ENCODE measurements around the gene PCNX1. TPM values are rescaled to one million over a fixed set of nuclear protein-coding genes. Genes with fewer than 3 reads are reported as not detected.
A peak's percentile ranks its signal among the peaks of the same experiment; 100 is the strongest.

The PCNX1 gene
- total and polyA plus RNA-seq, 4 experiments from 2014 or later, result 10.7 to 128 (median 68.4) TPM

DNA sequence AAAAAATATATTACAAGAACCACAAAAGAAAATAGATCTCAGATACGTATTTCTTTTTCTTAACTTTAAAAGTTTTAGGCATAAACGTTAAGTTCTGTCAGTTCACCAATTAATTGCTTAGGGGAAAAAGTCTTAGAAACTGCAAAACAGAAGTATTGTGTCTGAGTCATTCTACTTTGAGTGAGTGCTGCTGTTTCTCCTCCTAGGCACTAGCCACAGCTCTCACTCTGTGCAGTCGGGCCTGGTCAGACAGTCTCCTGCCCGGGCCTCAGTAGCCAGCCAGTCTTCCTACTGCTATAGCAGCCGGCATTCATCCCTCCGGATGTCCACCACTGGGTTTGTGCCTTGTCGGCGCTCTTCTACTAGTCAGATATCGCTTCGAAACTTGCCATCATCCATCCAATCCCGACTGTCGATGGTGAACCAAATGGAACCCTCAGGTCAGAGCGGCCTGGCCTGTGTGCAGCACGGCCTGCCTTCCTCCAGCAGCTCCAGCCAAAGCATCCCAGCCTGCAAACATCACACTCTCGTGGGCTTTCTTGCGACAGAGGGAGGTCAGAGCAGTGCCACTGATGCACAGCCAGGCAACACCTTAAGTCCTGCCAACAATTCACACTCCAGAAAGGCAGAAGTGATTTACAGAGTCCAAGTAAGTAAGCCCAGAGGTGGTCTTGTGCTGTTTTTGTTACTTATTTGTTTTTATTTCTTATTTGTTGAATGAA lies 201.3 kb downstream of the PCNX1 start:
- Mint-ChIP-seq H3K27me3 (no peaks in the 10 kb centered on the region), H3K4me1 (peaks cover 3 to 9% (median 6%) of the 10 kb centered on the region in 4 donors), H3K36me3 (peaks cover 63 to 74% of the 10 kb centered on the region in 2 donors), H3K9me3 (no peaks in the 10 kb centered on the region), H3K4me3 (no peak overlapping the region), H3K27ac (peak overlapping the region in 2 of 7 donors; percentile 27 to 36)
- Histone ChIP-seq H3K4me3 (ENCODE audit: low read length in 2 of 2) (no peak overlapping the region), H3K27ac (ENCODE audit: low read depth, low read length) (no peak overlapping the region), H3K36me3 (ENCODE audit: insufficient read depth, low read length) (peaks cover 66% of the 10 kb centered on the region), H3K27me3 (ENCODE audit: insufficient read depth, low read length) (no peaks in the 10 kb centered on the region), H3K4me1 (ENCODE audit: insufficient read depth, low read length) (no peaks in the 10 kb centered on the region), H3K9me3 (ENCODE audit: control insufficient read depth in 1 of 2, low read length in 2 of 2) (no peaks in the 10 kb centered on the region)
- intact Hi-C loops (cut with micrococcal nuclease), result no loop called here
- DNase-seq, result no peak
- ChIA-PET POLR2A (ENCODE audit: partially characterized antibody) (no interaction called here), CTCF (ENCODE audit: partially characterized antibody) (no interaction called here)

DNA sequence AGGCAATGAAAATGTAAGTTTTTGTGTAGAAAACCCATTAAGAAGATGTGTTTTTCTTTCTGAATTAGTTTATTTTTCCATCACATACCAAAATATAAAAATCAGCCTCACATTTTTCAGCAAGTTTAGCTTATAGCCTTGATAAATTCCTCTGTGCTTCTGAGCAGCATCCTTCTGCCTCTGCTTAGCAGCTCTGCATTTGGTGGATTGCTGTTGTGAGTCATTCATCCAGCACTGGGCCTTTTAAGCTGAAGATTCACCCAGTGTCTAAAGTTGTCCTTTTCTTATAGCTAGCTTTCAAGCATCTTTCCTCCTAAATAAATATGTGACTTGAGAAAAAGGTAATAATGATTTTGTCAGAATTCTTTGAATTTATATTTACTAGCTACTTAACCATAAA lies 206.1 kb downstream of the PCNX1 start:
- H3K36me3 ChIP-seq (ENCODE audit: insufficient read depth, low read length), result peaks cover 33% of the 10 kb centered on the region
- peaks cover 56 to 70% of the 10 kb centered on the region in 2 donors for H3K36me3 Mint-ChIP-seq
- no peak overlapping the region for H3K4me3 ChIP-seq (ENCODE audit: low read length in 2 of 2)
- POLR2A ChIA-PET (ENCODE audit: partially characterized antibody), result no interaction called here
- H3K27ac Mint-ChIP-seq, result peak overlapping the region in 2 of 7 donors; percentile 36 to 60
- no peak overlapping the region for H3K4me3 Mint-ChIP-seq
- H3K9me3 ChIP-seq (ENCODE audit: control insufficient read depth in 1 of 2, low read length in 2 of 2), result no peaks in the 10 kb centered on the region
- H3K9me3 Mint-ChIP-seq, result no peaks in the 10 kb centered on the region
- no peak for DNase-seq
- CTCF ChIA-PET (ENCODE audit: partially characterized antibody), result no interaction called here
- H3K27me3 ChIP-seq (ENCODE audit: insufficient read depth, low read length), result no peaks in the 10 kb centered on the region
- H3K27ac ChIP-seq (ENCODE audit: low read depth, low read length), result no peak overlapping the region
- intact Hi-C loops (cut with micrococcal nuclease), result no loop called here
- no peaks in the 10 kb centered on the region for H3K4me1 Mint-ChIP-seq
- no peaks in the 10 kb centered on the region for H3K27me3 Mint-ChIP-seq
- no peaks in the 10 kb centered on the region for H3K4me1 ChIP-seq (ENCODE audit: insufficient read depth, low read length)

DNA sequence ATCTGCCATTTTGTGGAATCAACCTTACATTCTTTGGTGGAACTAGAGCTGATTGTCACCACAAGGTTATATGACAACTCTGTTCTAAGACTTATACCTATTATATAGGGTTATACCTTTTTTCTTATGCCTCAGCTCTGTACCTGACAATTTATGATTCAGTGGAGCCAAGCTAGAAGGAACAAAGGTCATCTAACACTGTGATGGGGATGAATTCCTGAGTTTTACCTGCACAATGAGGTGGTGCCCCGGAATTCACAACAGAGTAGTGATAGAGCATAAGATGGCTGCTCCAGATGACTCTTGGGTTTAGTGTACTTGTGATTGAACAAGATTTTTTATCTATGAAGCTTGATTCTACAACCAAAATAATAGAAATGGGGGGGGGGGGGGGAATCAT lies 207.3 kb downstream of the PCNX1 start:
- no peak for DNase-seq
- intact Hi-C loops (cut with micrococcal nuclease), result no loop called here
- ChIA-PET CTCF (ENCODE audit: partially characterized antibody) (interaction anchor here (1.6 kb wide), 1 partner anchor 10 kb away, joined by 17 read pairs; no protein-coding TSS in a partner anchor), POLR2A (ENCODE audit: partially characterized antibody) (no interaction called here)
- Histone ChIP-seq H3K36me3 (ENCODE audit: insufficient read depth, low read length) (peaks cover 21% of the 10 kb centered on the region), H3K27me3 (ENCODE audit: insufficient read depth, low read length) (no peaks in the 10 kb centered on the region), H3K9me3 (ENCODE audit: control insufficient read depth in 1 of 2, low read length in 2 of 2) (no peaks in the 10 kb centered on the region), H3K4me1 (ENCODE audit: insufficient read depth, low read length) (no peaks in the 10 kb centered on the region), H3K27ac (ENCODE audit: low read depth, low read length) (no peak overlapping the region), H3K4me3 (ENCODE audit: low read length in 2 of 2) (no peak overlapping the region)
- H3K9me3 Mint-ChIP-seq, result no peaks in the 10 kb centered on the region
- H3K4me3 Mint-ChIP-seq, result no peak overlapping the region
- peak overlapping the region in 1 of 7 donors; percentile 53 for H3K27ac Mint-ChIP-seq
- peaks cover 0 to 5% (median 1%) of the 10 kb centered on the region in 4 donors for H3K4me1 Mint-ChIP-seq
- H3K36me3 Mint-ChIP-seq, result peaks cover 49 to 63% of the 10 kb centered on the region in 2 donors
- H3K27me3 Mint-ChIP-seq, result no peaks in the 10 kb centered on the region

DNA sequence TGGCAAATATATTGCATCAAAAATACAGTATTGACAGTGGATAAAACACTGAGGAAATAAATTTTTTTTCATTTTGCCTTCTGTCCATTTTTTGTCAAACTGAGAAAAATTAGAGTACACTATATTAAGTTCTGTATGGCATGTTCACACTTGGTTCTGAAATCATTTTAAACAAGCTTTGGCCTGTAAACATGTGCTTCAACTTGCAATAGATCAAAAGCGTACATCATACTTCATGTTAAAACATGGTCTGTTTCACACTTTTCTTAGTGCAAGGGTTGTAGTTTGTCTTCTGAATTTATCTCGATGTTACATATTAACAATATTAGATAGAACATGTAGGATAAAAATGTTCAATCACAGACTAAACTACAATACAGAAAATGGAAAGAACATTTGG lies 208.0 kb downstream of the PCNX1 start:
- Histone ChIP-seq H3K4me3 (ENCODE audit: low read length in 2 of 2) (no peak overlapping the region), H3K4me1 (ENCODE audit: insufficient read depth, low read length) (no peaks in the 10 kb centered on the region), H3K27me3 (ENCODE audit: insufficient read depth, low read length) (no peaks in the 10 kb centered on the region), H3K27ac (ENCODE audit: low read depth, low read length) (no peak overlapping the region), H3K9me3 (ENCODE audit: control insufficient read depth in 1 of 2, low read length in 2 of 2) (no peaks in the 10 kb centered on the region), H3K36me3 (ENCODE audit: insufficient read depth, low read length) (peaks cover 15% of the 10 kb centered on the region)
- no peak for DNase-seq
- Mint-ChIP-seq H3K27ac (peak overlapping the region in 1 of 7 donors; percentile 35), H3K4me1 (peaks cover 0 to 5% (median 1%) of the 10 kb centered on the region in 4 donors), H3K9me3 (no peaks in the 10 kb centered on the region), H3K27me3 (no peaks in the 10 kb centered on the region), H3K36me3 (peaks cover 44 to 56% of the 10 kb centered on the region in 2 donors), H3K4me3 (no peak overlapping the region)
- ChIA-PET CTCF (ENCODE audit: partially characterized antibody) (interaction anchor here (1.6 kb wide), 1 partner anchor 11 kb away, joined by 17 read pairs; no protein-coding TSS in a partner anchor), POLR2A (ENCODE audit: partially characterized antibody) (no interaction called here)
- intact Hi-C loops (cut with micrococcal nuclease), result no loop called here

DNA sequence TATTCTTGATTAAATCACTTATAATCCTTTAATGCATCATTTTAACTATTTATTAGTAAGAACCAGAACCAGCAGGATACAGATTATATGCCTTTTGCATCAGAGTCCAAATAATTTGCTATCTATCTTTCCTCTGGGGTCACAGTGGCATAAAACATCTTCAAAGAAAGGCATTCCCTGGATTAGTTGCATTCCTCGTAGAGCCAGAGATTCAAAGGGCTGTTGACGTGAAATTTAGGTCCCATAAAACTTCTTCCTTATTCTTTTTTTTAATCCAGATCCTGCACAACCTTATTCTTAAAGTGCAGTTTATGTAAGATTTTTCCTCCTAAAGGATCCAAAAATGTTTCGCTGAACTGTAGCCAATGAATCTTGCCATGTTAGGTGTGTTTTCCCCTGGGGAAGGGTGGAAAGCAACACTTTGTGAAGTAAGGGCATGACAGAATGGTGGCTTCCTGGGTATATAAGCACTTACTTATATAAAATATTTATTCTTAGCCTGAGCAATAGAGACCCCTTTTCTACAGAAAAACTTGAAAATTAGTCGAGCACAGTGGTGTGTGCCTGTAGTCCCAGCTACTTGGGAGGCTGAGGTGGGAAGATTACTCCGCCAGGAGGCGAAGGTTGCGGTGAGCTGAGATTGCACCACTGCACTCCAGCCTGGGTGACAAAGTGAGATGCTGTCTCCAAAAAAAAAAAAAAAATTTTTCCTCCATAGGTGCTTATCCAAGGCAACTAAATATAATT lies 208.7 kb downstream of the PCNX1 start:
- H3K4me1 Mint-ChIP-seq, result peaks cover 0 to 5% (median 1%) of the 10 kb centered on the region in 4 donors
- Histone ChIP-seq H3K4me3 (ENCODE audit: low read length in 2 of 2) (no peak overlapping the region), H3K27me3 (ENCODE audit: insufficient read depth, low read length) (no peaks in the 10 kb centered on the region), H3K9me3 (ENCODE audit: control insufficient read depth in 1 of 2, low read length in 2 of 2) (no peaks in the 10 kb centered on the region), H3K27ac (ENCODE audit: low read depth, low read length) (no peak overlapping the region), H3K4me1 (ENCODE audit: insufficient read depth, low read length) (no peaks in the 10 kb centered on the region), H3K36me3 (ENCODE audit: insufficient read depth, low read length) (peaks cover 11% of the 10 kb centered on the region)
- H3K36me3 Mint-ChIP-seq, result peaks cover 41 to 50% of the 10 kb centered on the region in 2 donors
- H3K27me3 Mint-ChIP-seq, result no peaks in the 10 kb centered on the region
- DNase-seq, result no peak
- H3K27ac Mint-ChIP-seq, result no peak overlapping the region
- intact Hi-C loops (cut with micrococcal nuclease), result no loop called here
- POLR2A ChIA-PET (ENCODE audit: partially characterized antibody), result interaction anchor here (0.6 kb wide), 1 partner anchor 1344 kb away, joined by 3 read pairs; no protein-coding TSS in a partner anchor
- CTCF ChIA-PET (ENCODE audit: partially characterized antibody), result interaction anchor here (1.6 kb wide), 1 partner anchor 12 kb away, joined by 17 read pairs; no protein-coding TSS in a partner anchor
- H3K9me3 Mint-ChIP-seq, result no peaks in the 10 kb centered on the region
- no peak overlapping the region for H3K4me3 Mint-ChIP-seq

DNA sequence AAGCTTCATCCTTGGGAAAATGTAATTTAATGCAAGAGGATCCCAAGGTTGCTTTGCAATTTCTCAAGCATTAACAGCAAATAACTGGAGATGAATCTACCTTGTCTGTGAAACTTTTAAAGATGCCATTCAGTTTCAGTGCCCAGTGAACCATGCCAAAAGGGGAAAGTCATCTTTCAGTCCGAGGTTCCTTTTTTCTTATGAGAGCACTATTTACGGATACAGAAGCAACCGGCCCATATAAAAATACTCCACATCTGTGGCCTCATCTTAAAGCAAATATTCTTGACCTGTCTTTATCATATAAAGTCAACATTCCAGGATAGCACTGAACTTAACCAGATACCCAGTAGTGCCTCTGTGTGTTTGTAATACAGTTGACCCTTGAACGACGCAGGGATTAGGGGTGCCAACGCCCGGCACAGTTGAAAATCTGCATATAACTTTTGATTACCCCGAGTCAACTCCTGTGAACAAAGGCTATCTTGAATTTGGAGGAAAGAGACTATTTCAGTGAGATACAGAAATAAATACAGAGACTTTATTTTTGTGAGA lies 209.4 kb downstream of the PCNX1 start:
- no peaks in the 10 kb centered on the region for H3K9me3 ChIP-seq (ENCODE audit: control insufficient read depth in 1 of 2, low read length in 2 of 2)
- peaks cover 5% of the 10 kb centered on the region for H3K36me3 ChIP-seq (ENCODE audit: insufficient read depth, low read length)
- no peaks in the 10 kb centered on the region for H3K4me1 ChIP-seq (ENCODE audit: insufficient read depth, low read length)
- no peaks in the 10 kb centered on the region for H3K27me3 ChIP-seq (ENCODE audit: insufficient read depth, low read length)
- H3K27ac ChIP-seq (ENCODE audit: low read depth, low read length), result no peak overlapping the region
- ChIA-PET CTCF (ENCODE audit: partially characterized antibody) (no interaction called here), POLR2A (ENCODE audit: partially characterized antibody) (interaction anchor here (0.6 kb wide), 1 partner anchor 1344 kb away, joined by 3 read pairs; no protein-coding TSS in a partner anchor)
- peaks cover 0 to 5% (median 1%) of the 10 kb centered on the region in 4 donors for H3K4me1 Mint-ChIP-seq
- H3K36me3 Mint-ChIP-seq, result peaks cover 35 to 43% of the 10 kb centered on the region in 2 donors
- no peak overlapping the region for H3K4me3 ChIP-seq (ENCODE audit: low read length in 2 of 2)
- H3K4me3 Mint-ChIP-seq, result no peak overlapping the region
- DNase-seq, result no peak
- H3K27ac Mint-ChIP-seq, result peak overlapping the region in 1 of 7 donors; percentile 66
- intact Hi-C loops (cut with micrococcal nuclease), result no loop called here
- no peaks in the 10 kb centered on the region for H3K27me3 Mint-ChIP-seq
- no peaks in the 10 kb centered on the region for H3K9me3 Mint-ChIP-seq

Data from CD4-positive, alpha-beta memory T cell (primary cell).